CD14-positive monocyte (primary cell): Measurements from ENCODE around the gene OPRM1. TPM values are rescaled to one million over a fixed set of nuclear protein-coding genes. Genes with fewer than 3 reads are reported as not detected.

Experiments used
- DNase-seq, 3 donors: peaks; one replicate each; pipeline ENCODE4 v3.0.0-alpha.2; 2011 to 2022
- H2AFZ ChIP-seq: 2 replicates; pipeline ENCODE4 v1.6.0; 2012; ENCODE audit warnings: mild to moderate bottlenecking, low read depth, low read length, inconsistent platforms; ENCODE audit not compliant: insufficient read depth, poor library complexity, severe bottlenecking
- H3K27ac ChIP-seq, 2 donors: 1 replicate in 1 of 2; 2 replicates in 1 of 2; pipeline ENCODE4 v1.5.1; 2012 to 2013; ENCODE audit warnings: low read length in 2 of 2, control low read depth in 1 of 2, inconsistent platforms in 1 of 2, low read depth in 1 of 2, mild to moderate bottlenecking in 1 of 2
- H3K27me3 ChIP-seq, 2 donors: one replicate each; pipeline versions ENCODE4 v1.6.0 to v1.6.1; 2011 to 2013; ENCODE audit warnings: low read length in 2 of 2; ENCODE audit not compliant: control insufficient read depth in 2 of 2, insufficient read depth in 2 of 2
- H3K36me3 ChIP-seq, 2 donors: replicated peaks in 1 of 2; 1 replicate in 1 of 2; 2 replicates in 1 of 2; pipeline versions ENCODE4 v1.5.1 to v1.6.1; 2012 to 2013; ENCODE audit warnings: low read length in 2 of 2, control low read depth in 1 of 2, inconsistent platforms in 1 of 2, mild to moderate bottlenecking in 1 of 2; ENCODE audit not compliant: insufficient read depth in 2 of 2, control insufficient read depth in 1 of 2
- H3K4me1 ChIP-seq, 2 donors: 1 replicate in 1 of 2; 2 replicates in 1 of 2; pipeline versions ENCODE4 v1.5.1 to v1.6.1; 2012 to 2013; ENCODE audit warnings: low read length in 2 of 2, control low read depth in 1 of 2, inconsistent platforms in 1 of 2, mild to moderate bottlenecking in 1 of 2, moderate library complexity in 1 of 2; ENCODE audit not compliant: insufficient read depth in 2 of 2, control insufficient read depth in 1 of 2
- H3K4me2 ChIP-seq: replicated peaks from 2 replicates; pipeline ENCODE3; 2012; ENCODE audit warnings: low read length, moderate library complexity, mild to moderate bottlenecking; ENCODE audit not compliant: poor library complexity, severe bottlenecking; ENCODE audit errors: extremely low read depth
- H3K4me3 ChIP-seq, 3 experiments: fragments of 200-600 bp in 1 of 3; sonication (generic) in 1 of 3; replicated peaks in 1 of 3; 1 replicate in 2 of 3; 2 replicates in 1 of 3; pipeline ENCODE4 v1.5.1; 2011 to 2013; ENCODE audit warnings: low read length in 3 of 3, mild to moderate bottlenecking in 3 of 3, control low read depth in 2 of 3, low read depth in 2 of 3, inconsistent platforms in 1 of 3, moderate library complexity in 1 of 3
- H3K79me2 ChIP-seq: 2 replicates; pipeline ENCODE4 v1.6.0; 2012; ENCODE audit warnings: mild to moderate bottlenecking, control low read depth, inconsistent platforms, low read length, moderate library complexity; ENCODE audit not compliant: insufficient read depth
- H3K9ac ChIP-seq: 2 replicates; pipeline ENCODE4 v1.6.0; 2017; ENCODE audit warnings: low read length, mild to moderate bottlenecking; ENCODE audit not compliant: insufficient read depth, poor library complexity, severe bottlenecking
- H3K9me3 ChIP-seq, 2 donors: replicated peaks in 1 of 2; 1 replicate in 1 of 2; 2 replicates in 1 of 2; pipeline versions ENCODE4 v1.5.1 to v1.6.1; 2012 to 2013; ENCODE audit warnings: low read length in 2 of 2, control low read depth in 1 of 2; ENCODE audit not compliant: control insufficient read depth in 1 of 2, insufficient read depth in 1 of 2
- H4K20me1 ChIP-seq: 2 replicates; pipeline ENCODE4 v1.6.0; 2012; ENCODE audit warnings: mild to moderate bottlenecking, low read length, control low read depth, moderate library complexity; ENCODE audit not compliant: insufficient read depth
- H3K27ac Mint-ChIP-seq, 7 donors: one replicate each; pipeline ENCODE4 v1.8.0; 2020; ENCODE audit warnings: mild to moderate bottlenecking in 7 of 7, mixed read lengths in 7 of 7, moderate library complexity in 6 of 7, inconsistent platforms in 2 of 7
- H3K27me3 Mint-ChIP-seq, 3 donors: one replicate each; pipeline ENCODE4 v1.8.0; 2021 to 2022; ENCODE audit warnings: low read depth in 3 of 3, mild to moderate bottlenecking in 3 of 3, mixed read lengths in 3 of 3, moderate library complexity in 3 of 3, inconsistent platforms in 1 of 3
- H3K36me3 Mint-ChIP-seq, 2 donors: one replicate each; pipeline ENCODE4 v1.8.0; 2020; ENCODE audit warnings: mixed read lengths in 2 of 2, inconsistent platforms in 1 of 2, mild to moderate bottlenecking in 1 of 2
- H3K4me1 Mint-ChIP-seq: one replicate; pipeline ENCODE4 v1.8.0; 2020; ENCODE audit warnings: mild to moderate bottlenecking, mixed read lengths
- H3K4me3 Mint-ChIP-seq, 2 donors: one replicate each; pipeline ENCODE4 v1.8.0; 2020; ENCODE audit warnings: mild to moderate bottlenecking in 2 of 2, mixed read lengths in 2 of 2, moderate library complexity in 1 of 2
- H3K9me3 Mint-ChIP-seq, 7 donors: one replicate each; pipeline ENCODE4 v1.8.0; 2020 to 2022; ENCODE audit warnings: mixed read lengths in 7 of 7, mild to moderate bottlenecking in 6 of 7, moderate library complexity in 6 of 7, inconsistent platforms in 2 of 7
- CTCF ChIP-seq: fragments of 200-600 bp; IDR thresholded peaks from one replicate; pipeline ENCODE4 v1.8.0; 2022; ENCODE audit warnings: antibody characterized with exemption, mild to moderate bottlenecking
- WGBS: methylation state at CpG from one replicate; pipeline ENCODE4 v1.1.5; 2013; ENCODE audit warnings: missing lambda C conversion rate; ENCODE audit not compliant: insufficient coverage; 5-methylcytosine and 5-hydroxymethylcytosine counted together
- intact Hi-C, 2 donors: fragments of 100-400 bp; cut with micrococcal nuclease; formaldehyde crosslinking; loops; one replicate each; pipeline versions ENCODE4 v1.15.0 to v1.15.1; 2023
- polyA plus RNA-seq, 3 donors: library from polyadenylated mRNA; depleted of rRNA in 1 of 3; unstranded in 2 of 3; stranded (reverse) in 1 of 3; fragments of 300-500 nt in 2 of 3; fragments of >200 nt in 1 of 3; fragmentation: Illumina TruSeq in 2 of 3; gene quantifications; 1 replicate in 2 of 3; 2 replicates in 1 of 3; pipeline ENCODE4 v1.2.3, GENCODE V29; 2012 to 2021

The OPRM1 gene
- polyA plus RNA-seq, 3 donors: not detected

DNA sequence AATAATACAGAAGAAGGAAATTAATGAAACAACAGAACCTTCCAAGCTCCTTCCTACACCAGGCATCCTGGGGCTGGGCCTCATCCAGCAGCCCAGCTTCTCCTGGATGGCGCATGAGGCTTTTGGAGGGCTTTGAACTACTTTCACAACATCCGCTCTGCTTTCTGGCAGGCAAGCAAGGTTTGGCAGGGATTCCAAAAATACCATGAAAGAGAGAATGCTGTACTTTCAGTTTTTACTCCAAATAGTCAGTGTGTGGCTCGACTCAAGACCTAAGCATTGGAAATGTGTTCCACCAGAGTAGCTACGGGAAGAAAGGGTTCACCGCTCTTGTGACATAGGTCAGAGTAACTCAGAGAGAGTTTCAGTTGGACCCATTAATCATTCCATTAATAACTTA is 125.4 kb downstream of the OPRM1 start:
- Mint-ChIP-seq H3K27me3 (no peaks in the 10 kb centered on the region), H3K36me3 (peaks cover 32 to 51% of the 10 kb centered on the region in 2 donors), H3K9me3 (peaks cover 0 to 3% (median 0%) of the 10 kb centered on the region in 7 donors), H3K4me3 (no peak overlapping the region), H3K4me1 (peaks cover 53% of the 10 kb centered on the region), H3K27ac (peak overlapping the region in 3 of 7 donors; percentile 12 to 67 (median 23))
- H3K27ac ChIP-seq: peak overlapping the region in 1 of 2 donors; percentile 73
- no peaks in the 10 kb centered on the region for H3K9me3 ChIP-seq
- peaks cover 14 to 24% of the 10 kb centered on the region in 2 donors for H3K36me3 ChIP-seq
- no peak overlapping the region for H3K4me3 ChIP-seq
- no peak overlapping the region for H3K9ac ChIP-seq
- no peaks in the 10 kb centered on the region for H3K27me3 ChIP-seq
- H3K4me1 ChIP-seq: peaks cover 64 to 67% of the 10 kb centered on the region in 2 donors
- intact Hi-C loops: no loop called here
- no peak overlapping the region for H3K4me2 ChIP-seq
- H3K79me2 ChIP-seq: peaks cover 30% of the 10 kb centered on the region
- TF ChIP-seq CTCF: no peak
- no peak for DNase-seq
- WGBS: 29% methylated on average over 1 of the region's 5 CpGs
- no peak overlapping the region for H2AFZ ChIP-seq
- peaks cover 50% of the 10 kb centered on the region for H4K20me1 ChIP-seq

DNA sequence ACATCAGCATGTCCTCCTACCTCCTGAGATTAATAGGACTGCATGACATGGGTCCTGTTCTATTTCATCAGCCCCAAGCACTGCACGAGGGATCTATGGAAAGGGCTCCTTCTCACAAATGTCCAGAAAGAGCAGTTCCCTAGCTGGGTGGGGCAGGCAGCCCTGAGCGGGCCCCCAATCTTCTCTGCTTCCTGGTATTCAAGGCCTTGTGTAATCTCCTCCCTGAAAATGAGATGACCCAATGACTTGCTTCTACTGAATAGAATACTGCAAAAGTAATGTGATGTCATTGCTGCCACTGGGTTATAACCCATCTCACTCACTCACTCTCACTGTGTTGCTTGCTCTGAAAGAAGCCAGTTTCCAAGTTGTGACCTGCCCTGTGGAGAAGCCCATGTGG is 126.4 kb downstream of the OPRM1 start:
- Histone ChIP-seq H2AFZ (no peak overlapping the region), H3K36me3 (peaks cover 5 to 16% of the 10 kb centered on the region in 2 donors), H3K4me2 (no peak overlapping the region), H4K20me1 (peaks cover 60% of the 10 kb centered on the region), H3K27ac (peak overlapping the region; percentile 31 to 73), H3K27me3 (no peaks in the 10 kb centered on the region), H3K4me3 (peak overlapping the region in 1 of 3 experiments; percentile 8), H3K4me1 (peaks cover 75 to 77% of the 10 kb centered on the region in 2 donors), H3K9me3 (no peaks in the 10 kb centered on the region), H3K9ac (no peak overlapping the region), H3K79me2 (peaks cover 30% of the 10 kb centered on the region)
- no peak for TF ChIP-seq CTCF
- Mint-ChIP-seq H3K36me3 (peaks cover 27 to 43% of the 10 kb centered on the region in 2 donors), H3K27ac (peak overlapping the region; percentile 17 to 89 (median 73)), H3K27me3 (no peaks in the 10 kb centered on the region), H3K4me1 (peaks cover 59% of the 10 kb centered on the region), H3K9me3 (peaks cover 0 to 3% (median 0%) of the 10 kb centered on the region in 7 donors), H3K4me3 (peak overlapping the region in 1 of 2 donors; percentile 7)
- WGBS: 20% methylated on average over 2 of the region's 2 CpGs
- DNase-seq: peak; percentile 27 to 52 (median 38)
- intact Hi-C loops: no loop called here
